Suppressor macrophage (primary cell): Measurements from ENCODE around the gene PLXNA4.

ENCODE experiments used
- DNase-seq, 4 experiments: peaks; one replicate each; pipeline ENCODE4 v3.0.0-alpha.2; 2020 to 2022

PLXNA4 gene

GRCh38 chr7:132295175-132295574 lies 281.1 kb downstream of the PLXNA4 start:
- no peak for DNase-seq

- DNase-seq: no peak
Measured at GRCh38 chr7:132292803-132293202, 283.5 kb downstream of the PLXNA4 start.

DNA sequence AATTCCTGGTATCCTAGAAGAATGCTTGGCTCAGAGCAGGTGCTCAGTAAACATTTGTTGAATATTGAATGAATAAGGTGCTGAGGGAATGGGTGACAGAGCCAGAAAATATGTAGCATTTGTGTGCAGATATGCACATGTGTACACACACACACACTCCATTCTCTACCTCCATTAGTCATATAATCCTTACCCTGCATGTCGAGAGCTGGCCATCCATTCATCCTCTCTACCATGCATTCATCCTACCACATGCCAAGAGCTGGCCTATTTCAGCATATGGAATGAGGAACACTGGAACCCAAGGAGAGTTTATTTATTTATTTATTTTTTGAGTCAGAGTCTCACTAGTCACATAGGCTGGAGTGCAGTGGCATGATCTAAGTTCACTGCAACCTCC lies 284.8 kb downstream of the PLXNA4 start:
- DNase-seq: no peak

DNA sequence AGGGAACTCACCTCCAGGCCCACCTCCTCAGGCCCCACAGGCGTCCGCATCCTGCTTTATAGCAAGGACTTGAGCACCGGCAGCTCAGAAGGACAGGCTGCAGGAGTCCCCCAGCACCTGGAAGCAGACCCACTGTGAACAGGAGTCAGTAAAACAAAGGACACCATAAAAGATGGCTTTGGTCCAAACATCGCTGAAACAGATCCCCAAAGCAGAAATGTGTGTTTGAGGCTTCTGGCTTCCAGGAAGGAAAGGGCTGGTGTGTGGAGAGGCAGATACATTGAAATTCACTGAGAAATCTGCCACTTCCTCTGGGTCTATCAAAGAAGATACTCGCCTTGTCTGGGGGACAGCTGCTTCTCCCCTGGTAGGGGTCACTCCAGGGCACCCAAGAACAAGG lies 286.2 kb downstream of the PLXNA4 start:
- DNase-seq: no peak

DNA sequence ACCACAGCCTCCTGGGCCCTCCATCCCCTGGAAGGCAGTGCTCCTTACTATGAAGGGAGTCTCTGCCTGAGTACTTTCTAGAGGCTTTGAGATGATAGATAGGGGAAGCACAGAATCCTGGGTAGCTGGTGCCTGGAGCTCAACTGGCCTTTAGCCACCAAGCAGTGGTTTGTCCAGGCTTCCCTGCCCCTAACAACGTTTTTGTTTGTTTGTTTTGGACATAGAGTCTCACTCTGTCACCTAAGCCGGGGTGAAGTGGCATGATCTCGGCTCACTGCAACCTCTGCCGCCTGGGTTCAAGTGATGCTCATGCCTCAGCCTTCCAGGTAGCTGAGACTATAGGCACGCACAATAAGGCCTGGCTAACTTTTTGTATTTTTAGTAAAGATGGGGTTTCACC lies 289.4 kb downstream of the PLXNA4 start:
- DNase-seq: no peak

- DNase-seq: no peak
Measured at GRCh38 chr7:132280335-132280734, 295.9 kb downstream of the PLXNA4 start.

DNA sequence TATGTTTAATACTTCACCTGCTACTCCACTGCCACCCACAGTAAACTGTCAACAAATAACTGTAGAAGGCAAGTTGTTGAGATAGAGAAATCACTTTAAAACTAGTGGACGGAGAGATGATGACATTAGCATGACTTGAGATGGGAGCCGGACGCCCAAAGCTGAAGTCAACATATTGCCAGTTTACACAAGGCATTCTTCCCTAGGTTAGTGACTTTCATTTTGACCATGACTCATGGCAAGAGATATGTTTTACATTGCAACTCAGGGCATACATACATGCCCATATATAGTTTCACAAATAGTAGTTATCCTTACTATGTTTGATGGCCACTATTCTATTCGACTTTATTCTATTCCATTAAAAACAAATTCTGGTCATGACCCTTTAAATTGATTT lies 296.6 kb downstream of the PLXNA4 start:
- no peak for DNase-seq

- DNase-seq: no peak
Measured at GRCh38 chr7:132276976-132277725, 299.1 kb downstream of the PLXNA4 start.

- no peak for DNase-seq
Measured at GRCh38 chr7:132276234-132276630, 300.0 kb downstream of the PLXNA4 start.

DNA sequence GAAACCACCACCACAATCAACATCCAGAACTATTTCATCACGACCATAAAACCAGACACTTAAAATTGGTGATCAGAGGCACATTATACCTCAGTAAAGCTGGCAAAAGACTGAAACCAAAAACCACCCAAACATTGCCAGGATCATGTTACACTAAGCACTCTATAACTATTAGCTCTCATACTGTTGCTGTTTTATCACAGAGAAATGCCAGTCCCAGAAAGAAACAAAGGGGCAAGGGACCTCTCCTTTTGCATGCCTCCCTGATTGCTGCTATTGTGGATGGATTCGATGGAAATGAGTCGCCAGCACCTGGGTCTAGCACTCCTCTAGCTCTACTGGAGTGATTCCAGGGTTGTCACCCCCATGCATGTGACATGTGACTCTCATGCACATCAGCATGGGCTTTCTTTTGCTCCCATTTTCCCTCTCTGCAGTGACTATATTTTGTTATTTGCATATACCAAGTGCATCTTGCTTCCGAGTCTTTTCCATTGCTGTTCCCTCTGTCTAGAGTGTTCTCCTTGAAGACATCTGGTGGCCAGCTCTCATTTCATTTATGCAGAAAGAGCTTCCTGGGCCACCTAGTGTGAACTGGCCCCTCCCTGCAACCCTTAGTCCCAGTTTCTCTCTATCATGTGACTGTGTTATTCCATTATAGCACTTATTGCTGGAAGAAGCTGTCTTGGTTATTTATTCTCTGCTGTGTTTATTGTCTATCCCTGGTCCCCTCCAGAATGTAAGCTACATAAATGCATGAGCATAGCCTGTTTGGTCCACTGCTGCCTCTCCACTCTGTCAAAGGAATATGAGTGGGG lies 300.6 kb downstream of the PLXNA4 start:
- no peak for DNase-seq

DNA sequence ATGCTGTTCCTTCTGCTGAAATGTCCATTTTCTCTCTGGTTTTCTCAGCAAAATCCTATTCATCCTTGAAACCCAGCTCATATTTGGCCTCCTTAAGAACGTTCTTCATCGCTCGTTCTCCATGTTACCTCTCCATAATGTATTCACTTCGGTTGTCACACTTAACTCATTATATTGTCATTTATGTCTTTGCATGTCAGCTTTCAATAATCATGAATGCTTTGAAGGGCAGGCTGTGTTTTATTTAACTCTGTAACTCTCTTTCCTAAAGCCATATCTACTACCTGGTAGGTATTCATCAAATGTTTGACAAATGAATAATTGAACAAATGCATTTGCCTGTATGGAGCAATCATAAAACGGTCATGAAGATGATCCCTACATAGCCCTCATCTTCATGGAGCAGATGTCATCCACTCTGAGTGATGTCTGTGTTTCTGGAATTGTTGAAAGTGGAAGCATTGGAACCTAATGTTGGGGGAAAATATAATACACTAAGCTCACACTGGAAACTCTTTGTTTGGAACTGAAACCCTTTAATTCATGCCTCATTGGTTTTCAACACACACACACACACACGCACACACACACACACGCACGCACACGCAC lies 303.4 kb downstream of the PLXNA4 start:
- no peak for DNase-seq

DNA sequence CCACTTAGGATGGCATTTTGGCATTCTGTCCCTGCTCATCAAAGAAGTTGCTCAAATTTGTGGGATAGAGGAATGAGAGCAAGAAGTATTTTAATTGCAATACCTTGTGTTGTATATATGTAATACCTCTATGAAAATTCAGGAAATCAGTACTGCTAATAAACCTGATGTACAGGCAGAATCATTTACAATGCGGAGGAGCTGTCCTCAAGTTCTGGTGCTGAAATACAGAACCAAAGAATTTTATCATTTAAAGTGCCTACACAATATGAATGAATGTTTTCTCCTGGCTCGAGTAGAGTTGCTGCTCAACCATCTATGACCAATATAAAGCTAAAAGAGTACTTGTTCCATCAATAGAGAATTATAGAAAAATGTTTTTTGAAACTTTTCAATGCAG lies 305.8 kb downstream of the PLXNA4 start:
- DNase-seq: peak in 2 of 4 experiments; percentile 4 to 11

DNA sequence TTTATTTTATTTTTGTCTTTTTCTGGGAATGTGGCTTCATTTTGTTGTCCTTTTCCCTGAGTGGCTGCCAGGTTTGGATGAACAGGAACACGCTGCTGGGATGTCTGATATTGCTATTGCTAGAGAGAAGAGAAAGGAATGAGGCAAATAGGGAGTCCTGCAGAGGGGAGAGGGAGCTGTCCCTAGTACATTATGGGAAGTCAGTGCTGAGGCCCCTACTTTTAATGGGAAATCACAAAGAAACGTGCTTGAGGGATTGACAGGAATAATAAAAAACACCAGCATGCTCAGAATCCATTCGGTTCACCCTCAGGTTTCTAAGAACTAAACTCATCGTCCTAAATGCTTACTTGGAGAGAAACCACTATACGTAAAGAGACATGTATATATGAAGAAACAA lies 306.6 kb downstream of the PLXNA4 start:
- no peak for DNase-seq

DNA sequence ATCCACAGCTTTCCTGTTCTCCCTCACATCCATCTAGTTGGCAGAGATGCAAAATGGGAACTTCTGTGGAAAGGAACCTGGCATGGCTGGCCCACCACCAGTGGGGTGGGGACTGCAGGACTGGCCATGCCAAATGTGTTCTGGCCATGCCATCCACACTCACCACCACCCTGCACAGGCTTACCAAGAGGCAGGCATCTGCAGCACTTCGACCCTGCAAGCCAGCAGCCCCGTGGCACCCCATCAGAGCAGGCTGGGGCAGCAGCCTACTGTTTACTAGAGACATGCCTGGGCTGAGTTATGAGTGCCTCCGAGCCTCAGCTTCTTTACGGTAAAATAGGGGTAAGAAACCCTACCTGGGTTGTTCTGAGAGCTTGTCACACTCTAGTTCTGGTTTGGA lies 313.1 kb downstream of the PLXNA4 start:
- no peak for DNase-seq

- no peak for DNase-seq
Measured at GRCh38 chr7:132262160-132262470, 314.2 kb downstream of the PLXNA4 start.

DNA sequence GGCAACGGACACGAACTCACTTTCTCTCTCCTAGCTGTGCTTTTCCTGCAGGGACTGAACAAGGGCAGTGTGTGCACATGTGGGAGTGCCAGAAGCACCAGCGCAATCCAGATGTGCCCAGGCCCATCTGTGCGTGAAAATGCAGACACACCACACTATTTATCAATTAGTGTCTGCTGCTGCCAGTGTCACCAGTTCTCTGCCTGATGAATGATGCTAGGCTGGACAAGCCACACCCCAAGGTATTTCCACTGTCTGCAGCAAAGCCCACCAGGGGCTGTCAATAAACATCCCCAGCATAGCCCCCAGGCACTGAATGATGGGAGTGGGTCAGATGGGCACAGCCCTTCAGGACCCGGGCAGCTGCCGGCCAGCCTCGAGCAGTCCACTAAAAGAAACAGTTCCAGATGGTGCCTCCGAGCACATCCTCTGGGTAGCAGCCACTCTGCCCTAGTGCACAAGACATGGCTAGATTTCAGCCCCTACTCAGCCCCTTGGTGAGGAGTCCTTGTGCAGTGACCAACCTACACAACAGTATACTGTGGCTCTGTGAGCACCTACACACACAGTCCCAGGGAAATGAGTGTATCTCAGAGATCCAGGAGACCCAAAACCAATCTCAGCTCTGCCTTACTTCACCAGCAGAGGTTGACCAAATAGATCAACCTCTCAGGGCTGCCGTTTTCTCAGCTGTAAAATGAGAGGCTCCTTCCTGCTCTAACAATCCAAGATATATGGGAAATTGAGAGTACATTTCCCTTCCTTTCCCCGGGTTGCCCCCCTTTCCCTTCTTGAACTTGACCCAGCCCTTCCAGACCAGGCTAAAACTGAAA lies 314.7 kb downstream of the PLXNA4 start:
- no peak for DNase-seq

DNA sequence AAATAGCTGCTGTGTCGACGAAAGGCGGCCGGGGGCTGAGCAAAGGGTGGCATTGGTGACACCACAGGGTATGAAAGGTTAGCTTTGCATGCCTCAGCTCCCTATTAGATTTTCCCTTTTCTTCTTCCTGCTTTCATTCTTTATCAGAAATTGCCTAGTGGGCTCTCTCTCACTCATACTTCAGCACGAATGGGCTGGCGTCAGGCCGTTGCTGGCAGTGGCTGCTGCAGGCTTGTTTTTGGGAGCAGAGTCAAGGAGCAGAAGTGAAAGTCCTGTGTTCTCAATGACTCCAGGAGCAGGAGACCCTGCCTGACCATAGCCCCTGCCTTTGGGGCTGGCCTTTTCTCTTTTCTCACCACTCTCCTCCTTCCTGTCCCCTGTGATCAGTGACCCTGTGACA lies 318.0 kb downstream of the PLXNA4 start:
- DNase-seq: no peak

DNA sequence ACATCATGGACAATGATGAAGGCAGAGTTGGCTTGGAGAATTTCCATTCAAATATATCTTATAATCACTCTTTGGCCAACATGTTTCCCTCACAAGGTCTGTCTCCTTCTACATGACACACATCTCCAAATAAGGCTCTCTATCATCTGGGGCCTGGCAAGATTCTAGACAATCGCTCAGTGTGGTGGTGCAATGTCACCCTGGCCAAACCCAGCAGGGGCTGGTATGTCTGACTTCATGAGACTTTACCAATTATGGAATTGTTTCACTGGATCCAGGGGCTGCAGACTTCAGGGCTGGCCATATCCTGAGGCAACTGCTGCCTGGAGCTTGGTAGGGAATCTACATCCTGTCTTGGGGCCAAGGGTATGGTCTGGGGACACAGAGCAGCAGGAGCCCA lies 319.0 kb downstream of the PLXNA4 start:
- no peak for DNase-seq

- DNase-seq: no peak
Measured at GRCh38 chr7:132256721-132257212, 319.5 kb downstream of the PLXNA4 start.

DNA sequence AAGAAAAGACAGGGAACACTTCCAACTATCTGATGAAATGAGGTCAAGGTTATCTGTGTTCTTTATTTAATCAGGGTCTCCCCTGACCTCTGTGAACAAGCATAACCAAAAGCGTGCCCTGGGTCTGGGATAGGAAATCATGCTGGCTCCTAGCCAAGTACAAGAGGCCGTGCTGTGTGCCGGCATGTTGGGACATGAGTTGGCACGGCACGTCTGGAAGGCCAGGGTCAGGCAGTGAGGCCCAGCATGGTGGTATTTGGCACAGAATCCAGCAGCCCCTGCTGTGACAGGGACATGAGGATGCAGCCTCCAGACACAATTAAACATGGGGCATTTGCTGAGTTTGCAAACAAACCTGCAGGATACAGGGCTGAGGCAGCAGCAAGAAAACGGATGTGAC lies 320.4 kb downstream of the PLXNA4 start:
- DNase-seq: no peak

- no peak for DNase-seq
Measured at GRCh38 chr7:132255115-132255797, 321.0 kb downstream of the PLXNA4 start.

DNA sequence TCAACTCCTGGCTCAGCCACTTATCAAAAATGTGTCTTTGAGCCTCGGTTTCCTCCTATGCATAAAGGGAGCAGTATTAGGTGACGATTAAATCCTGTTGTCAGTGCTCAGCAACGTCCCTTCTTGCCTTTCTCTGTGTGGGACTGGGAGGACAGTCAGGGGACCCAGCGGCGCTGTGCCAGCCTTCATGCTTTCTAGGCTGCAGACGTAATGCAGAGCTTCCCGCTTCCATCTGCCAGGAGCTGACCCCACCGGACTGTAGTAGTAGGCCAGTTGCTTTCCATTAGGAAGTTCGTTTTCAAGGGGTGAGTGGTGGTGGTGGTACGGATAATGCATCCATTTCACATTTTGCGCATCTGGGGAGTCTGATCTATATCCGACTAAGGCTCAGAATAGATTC lies 321.8 kb downstream of the PLXNA4 start:
- DNase-seq: no peak
